OCI-LY7 (cell line): Measurements from ENCODE around the gene TNS1.

Experiments
- CTCF ChIP-seq: fragments of 200-600 bp; sonication (generic); conservative IDR thresholded peaks from 2 replicates; pipeline ENCODE4 v1.5.1; 2014; ENCODE audit warnings: mild to moderate bottlenecking, antibody characterized with exemption, low read length, moderate library complexity, mixed read lengths
- EZH2phosphoT487 ChIP-seq: fragments of 200-600 bp; sonication (generic); IDR thresholded peaks from 2 replicates; pipeline ENCODE4 v1.6.1; 2018; ENCODE audit warnings: low read depth, borderline replicate concordance, mild to moderate bottlenecking, mixed run types, antibody characterized with exemption, low read length, moderate library complexity, mixed read lengths

DNA sequence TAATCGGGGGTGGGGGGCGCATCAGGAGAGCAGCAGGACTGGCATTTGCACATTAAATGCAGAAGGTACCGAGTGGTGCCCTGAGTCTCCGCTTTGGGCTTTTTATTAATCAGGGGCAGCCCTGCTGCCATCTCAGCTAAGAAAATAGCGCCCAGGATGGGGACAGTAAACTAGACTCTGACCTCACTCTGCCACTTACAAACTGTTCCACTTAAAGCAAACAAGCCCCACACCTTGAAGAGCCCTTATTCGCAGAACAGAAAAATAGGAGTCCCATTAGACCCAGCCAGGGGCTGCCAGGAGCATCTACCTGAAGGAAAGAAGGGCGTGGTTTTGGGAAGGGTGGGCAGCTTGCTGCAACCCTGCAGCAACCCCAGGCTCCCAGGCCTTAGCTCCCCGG is 165.3 kb downstream of the TNS1 start:
- TF ChIP-seq CTCF (no peak), EZH2phosphoT487 (no peak)
